ENCODE measurements around the gene UBN1.

DNA sequence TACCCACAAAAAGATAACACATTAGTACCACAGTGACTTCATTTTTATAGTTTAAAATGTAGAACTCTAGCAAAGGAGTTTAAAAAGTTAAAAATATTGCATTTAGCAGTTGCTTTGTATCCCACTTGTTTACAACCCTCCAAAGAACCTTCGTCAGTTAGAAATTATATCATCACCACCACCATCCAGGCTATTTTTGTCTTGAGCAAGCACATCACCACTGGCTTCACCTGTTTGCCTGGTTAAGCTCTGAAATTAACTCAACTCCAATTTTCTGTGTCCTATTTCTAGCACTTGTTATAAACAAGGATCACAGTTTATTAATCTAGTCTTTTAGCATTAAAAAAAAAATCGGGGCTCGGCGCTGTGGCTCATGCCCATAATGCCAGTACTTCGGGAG lies 6.3 kb upstream of the UBN1 start:
- TF ChIP-seq, protein P1, sequence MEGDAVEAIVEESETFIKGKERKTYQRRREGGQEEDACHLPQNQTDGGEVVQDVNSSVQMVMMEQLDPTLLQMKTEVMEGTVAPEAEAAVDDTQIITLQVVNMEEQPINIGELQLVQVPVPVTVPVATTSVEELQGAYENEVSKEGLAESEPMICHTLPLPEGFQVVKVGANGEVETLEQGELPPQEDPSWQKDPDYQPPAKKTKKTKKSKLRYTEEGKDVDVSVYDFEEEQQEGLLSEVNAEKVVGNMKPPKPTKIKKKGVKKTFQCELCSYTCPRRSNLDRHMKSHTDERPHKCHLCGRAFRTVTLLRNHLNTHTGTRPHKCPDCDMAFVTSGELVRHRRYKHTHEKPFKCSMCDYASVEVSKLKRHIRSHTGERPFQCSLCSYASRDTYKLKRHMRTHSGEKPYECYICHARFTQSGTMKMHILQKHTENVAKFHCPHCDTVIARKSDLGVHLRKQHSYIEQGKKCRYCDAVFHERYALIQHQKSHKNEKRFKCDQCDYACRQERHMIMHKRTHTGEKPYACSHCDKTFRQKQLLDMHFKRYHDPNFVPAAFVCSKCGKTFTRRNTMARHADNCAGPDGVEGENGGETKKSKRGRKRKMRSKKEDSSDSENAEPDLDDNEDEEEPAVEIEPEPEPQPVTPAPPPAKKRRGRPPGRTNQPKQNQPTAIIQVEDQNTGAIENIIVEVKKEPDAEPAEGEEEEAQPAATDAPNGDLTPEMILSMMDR (IDR thresholded peaks at IDR 0.05) = no peak
- TF ChIP-seq POLR2A (IDR thresholded peaks at IDR 0.05) = no peak

Data from esophagus squamous epithelium (tissue), 4 donors.